ENCODE measurements around the gene TGFBI. TPM values are rescaled to one million over a fixed set of nuclear protein-coding genes. Genes with fewer than 3 reads are reported as not detected.

Gene TGFBI
- total RNA-seq, 2 donors from 2014 or later = not detected

- no peaks in the 10 kb centered on the region for H3K9me3 Mint-ChIP-seq
- DNase-seq (no peak), ATAC-seq (replicated peaks in 1 of 2) (no peak)
- no peaks in the 10 kb centered on the region for H3K27me3 Mint-ChIP-seq (ENCODE audit: low read depth)
- no peak overlapping the region for H3K4me3 Mint-ChIP-seq
- no peaks in the 10 kb centered on the region for H3K36me3 Mint-ChIP-seq (ENCODE audit: insufficient read depth in 2 of 2)
- no peak overlapping the region for H3K27ac Mint-ChIP-seq
- peaks cover 1% of the 10 kb centered on the region for H3K4me1 Mint-ChIP-seq (ENCODE audit: low read depth)
These were observed 19.1 kb downstream of the TGFBI start for GRCh38 chr5:136047858-136048257.

- no peaks in the 10 kb centered on the region for H3K27me3 Mint-ChIP-seq (ENCODE audit: low read depth)
- H3K4me1 Mint-ChIP-seq (ENCODE audit: low read depth) = no peaks in the 10 kb centered on the region
- no peak overlapping the region for H3K4me3 Mint-ChIP-seq
- H3K9me3 Mint-ChIP-seq = no peaks in the 10 kb centered on the region
- H3K27ac Mint-ChIP-seq = no peak overlapping the region
- H3K36me3 Mint-ChIP-seq (ENCODE audit: insufficient read depth in 2 of 2) = no peaks in the 10 kb centered on the region
- no peak for DNase-seq
- no peak for ATAC-seq (replicated peaks in 1 of 2)
These were observed 20.2 kb downstream of the TGFBI start for GRCh38 chr5:136048966-136049365.

GRCh38 chr5:136051486-136052220, 22.9 kb downstream of the TGFBI start:
- no peak overlapping the region for H3K4me3 Mint-ChIP-seq
- H3K27me3 Mint-ChIP-seq (ENCODE audit: low read depth) = no peaks in the 10 kb centered on the region
- H3K27ac Mint-ChIP-seq = no peak overlapping the region
- DNase-seq (no peak), ATAC-seq (replicated peaks in 1 of 2) (no peak)
- no peaks in the 10 kb centered on the region for H3K4me1 Mint-ChIP-seq (ENCODE audit: low read depth)
- no peaks in the 10 kb centered on the region for H3K36me3 Mint-ChIP-seq (ENCODE audit: insufficient read depth in 2 of 2)
- no peaks in the 10 kb centered on the region for H3K9me3 Mint-ChIP-seq

GRCh38 chr5:136052692-136053335, 24.0 kb downstream of the TGFBI start:
- no peak for ATAC-seq (replicated peaks in 1 of 2)
- H3K36me3 Mint-ChIP-seq (ENCODE audit: insufficient read depth in 2 of 2) = no peaks in the 10 kb centered on the region
- DNase-seq = no peak
- no peak overlapping the region for H3K27ac Mint-ChIP-seq
- H3K4me1 Mint-ChIP-seq (ENCODE audit: low read depth) = no peaks in the 10 kb centered on the region
- H3K4me3 Mint-ChIP-seq = no peak overlapping the region
- H3K27me3 Mint-ChIP-seq (ENCODE audit: low read depth) = no peaks in the 10 kb centered on the region
- H3K9me3 Mint-ChIP-seq = no peaks in the 10 kb centered on the region

GRCh38 chr5:136053336-136054141, 24.8 kb downstream of the TGFBI start:
- H3K4me3 Mint-ChIP-seq = no peak overlapping the region
- DNase-seq = peak in 1 of 2 donors; percentile 12
- H3K4me1 Mint-ChIP-seq (ENCODE audit: low read depth) = no peaks in the 10 kb centered on the region
- H3K27ac Mint-ChIP-seq = no peak overlapping the region
- no peaks in the 10 kb centered on the region for H3K27me3 Mint-ChIP-seq (ENCODE audit: low read depth)
- no peaks in the 10 kb centered on the region for H3K9me3 Mint-ChIP-seq
- peak in 1 of 2 donors; percentile 86 for ATAC-seq (replicated peaks in 1 of 2)
- no peaks in the 10 kb centered on the region for H3K36me3 Mint-ChIP-seq (ENCODE audit: insufficient read depth in 2 of 2)

- no peaks in the 10 kb centered on the region for H3K27me3 Mint-ChIP-seq (ENCODE audit: low read depth)
- no peak overlapping the region for H3K4me3 Mint-ChIP-seq
- ATAC-seq (replicated peaks in 1 of 2) = no peak
These were observed 25.6 kb downstream of the TGFBI start for GRCh38 chr5:136054142-136055019.

GRCh38 chr5:136055612-136056309, 27.0 kb downstream of the TGFBI start:
- Mint-ChIP-seq H3K36me3 (ENCODE audit: insufficient read depth in 2 of 2) (no peaks in the 10 kb centered on the region), H3K27me3 (ENCODE audit: low read depth) (no peaks in the 10 kb centered on the region), H3K4me1 (ENCODE audit: low read depth) (no peaks in the 10 kb centered on the region), H3K9me3 (no peaks in the 10 kb centered on the region), H3K27ac (no peak overlapping the region), H3K4me3 (no peak overlapping the region)
- DNase-seq (no peak), ATAC-seq (replicated peaks in 1 of 2) (no peak)

More at GRCh38 chr5:136054142-136055019, 25.6 kb downstream of the TGFBI start:
- Mint-ChIP-seq H3K27ac (no peak overlapping the region), H3K9me3 (no peaks in the 10 kb centered on the region), H3K36me3 (ENCODE audit: insufficient read depth in 2 of 2) (no peaks in the 10 kb centered on the region), H3K4me1 (ENCODE audit: low read depth) (no peaks in the 10 kb centered on the region)
- DNase-seq = no peak

- no peak overlapping the region for H3K27ac Mint-ChIP-seq
- no peak overlapping the region for H3K4me3 Mint-ChIP-seq
- ATAC-seq (replicated peaks in 1 of 2) (no peak), DNase-seq (no peak)
- no peaks in the 10 kb centered on the region for H3K4me1 Mint-ChIP-seq (ENCODE audit: low read depth)
- H3K36me3 Mint-ChIP-seq (ENCODE audit: insufficient read depth in 2 of 2) = no peaks in the 10 kb centered on the region
- no peaks in the 10 kb centered on the region for H3K9me3 Mint-ChIP-seq
- no peaks in the 10 kb centered on the region for H3K27me3 Mint-ChIP-seq (ENCODE audit: low read depth)
These were observed 27.5 kb downstream of the TGFBI start for GRCh38 chr5:136056336-136056735.

- Mint-ChIP-seq H3K27ac (no peak overlapping the region), H3K27me3 (ENCODE audit: low read depth) (no peaks in the 10 kb centered on the region), H3K4me3 (no peak overlapping the region), H3K36me3 (ENCODE audit: insufficient read depth in 2 of 2) (no peaks in the 10 kb centered on the region), H3K4me1 (ENCODE audit: low read depth) (no peaks in the 10 kb centered on the region), H3K9me3 (no peaks in the 10 kb centered on the region)
- DNase-seq (no peak), ATAC-seq (replicated peaks in 1 of 2) (no peak)
These were observed 28.1 kb downstream of the TGFBI start for GRCh38 chr5:136056771-136057335.

GRCh38 chr5:136057401-136058038, 28.7 kb downstream of the TGFBI start:
- Mint-ChIP-seq H3K4me3 (no peak overlapping the region), H3K27ac (no peak overlapping the region), H3K4me1 (ENCODE audit: low read depth) (no peaks in the 10 kb centered on the region), H3K36me3 (ENCODE audit: insufficient read depth in 2 of 2) (no peaks in the 10 kb centered on the region), H3K9me3 (no peaks in the 10 kb centered on the region), H3K27me3 (ENCODE audit: low read depth) (no peaks in the 10 kb centered on the region)
- DNase-seq = no peak
- ATAC-seq (replicated peaks in 1 of 2) = no peak

GRCh38 chr5:136058039-136058971, 29.5 kb downstream of the TGFBI start:
- DNase-seq = no peak
- no peaks in the 10 kb centered on the region for H3K9me3 Mint-ChIP-seq
- H3K36me3 Mint-ChIP-seq (ENCODE audit: insufficient read depth in 2 of 2) = no peaks in the 10 kb centered on the region
- no peak for ATAC-seq (replicated peaks in 1 of 2)
- H3K27me3 Mint-ChIP-seq (ENCODE audit: low read depth) = no peaks in the 10 kb centered on the region
- no peak overlapping the region for H3K4me3 Mint-ChIP-seq
- H3K4me1 Mint-ChIP-seq (ENCODE audit: low read depth) = no peaks in the 10 kb centered on the region
- no peak overlapping the region for H3K27ac Mint-ChIP-seq
